Lower lobe of right lung (tissue), 2 donors: Measurements from ENCODE around the gene ARID3B. TPM values are rescaled to one million over a fixed set of nuclear protein-coding genes. Genes with fewer than 3 reads are reported as not detected.

Source experiments
- ATAC-seq, 2 donors: fragments of 200-7000 bp; cut with Tn5 transposase; one replicate each; pipeline ENCODE4 v1.9.1; 2020 to 2022; ENCODE audit warnings: mild to moderate bottlenecking in 2 of 2, moderate library complexity in 2 of 2
- DNase-seq: peaks from one replicate; pipeline ENCODE4 v3.0.0-alpha.2; 2020
- H3K27ac ChIP-seq: fragments of 200-600 bp; one replicate; pipeline ENCODE4 v1.8.0; 2022
- H3K27me3 ChIP-seq: fragments of 200-600 bp; one replicate; pipeline ENCODE4 v1.8.0; 2022; ENCODE audit warnings: low read depth
- H3K36me3 ChIP-seq: fragments of 200-600 bp; one replicate; pipeline ENCODE4 v1.8.0; 2022; ENCODE audit warnings: mild to moderate bottlenecking
- H3K4me1 ChIP-seq: fragments of 200-600 bp; one replicate; pipeline ENCODE4 v1.8.0; 2022
- H3K4me3 ChIP-seq: fragments of 200-600 bp; one replicate; pipeline ENCODE4 v1.8.0; 2022; ENCODE audit warnings: mild to moderate bottlenecking
- H3K9me3 ChIP-seq: fragments of 200-600 bp; one replicate; pipeline ENCODE4 v1.8.0; 2022
- intact Hi-C: fragments of 100-400 bp; cut with DNase I; formaldehyde crosslinking; loops from one replicate; pipeline ENCODE4 v1.11.0; 2022
- total RNA-seq: library from RNA; stranded (reverse); fragmentation: NEBNext Ultra II Directional; extraction: Animal tissue kit (Norgen Biotek cat#: 25700); gene quantifications from one replicate; pipeline ENCODE4 v1.2.1, GENCODE V29; 2021
- TF ChIP-seq, protein P1 (sequence below): fragments of 200-600 bp; IDR thresholded peaks from one replicate; pipeline ENCODE4 v1.8.0; 2022; ENCODE audit warnings: antibody characterized with exemption, mild to moderate bottlenecking
- donor health status: DM: no; HTN: yes; CAD: no; lungs with severe emphysema.

ARID3B gene
- total RNA-seq, 1 donor from 2014 or later: 11.1 TPM

GRCh38 chr15:74517096-74517495 is 23.9 kb upstream of the ARID3B start:
- ATAC-seq: no peak

DNA sequence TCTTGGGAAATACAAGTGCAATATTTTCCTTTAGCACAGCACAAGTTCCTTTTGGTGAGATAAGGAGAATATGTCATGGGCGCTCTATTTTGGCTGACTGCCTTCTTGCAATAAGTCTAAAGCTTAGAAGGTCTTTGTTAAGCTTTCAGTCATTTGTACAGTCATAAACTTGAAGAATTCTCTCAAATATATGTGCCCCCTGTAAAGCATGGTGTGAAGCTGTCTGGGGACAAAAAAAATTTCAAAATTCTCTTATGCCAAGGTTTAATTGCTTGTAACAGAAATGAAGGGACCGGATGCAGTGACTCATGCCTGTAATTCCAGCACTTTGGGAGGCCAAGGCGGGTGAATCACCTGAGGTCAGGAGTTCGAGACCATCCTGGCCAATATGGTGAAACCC is 21.7 kb upstream of the ARID3B start:
- ATAC-seq (no peak), DNase-seq (no peak)
- intact Hi-C loops: no loop called here
- Histone ChIP-seq H3K4me3 (no peak overlapping the region), H3K9me3 (no peaks in the 10 kb centered on the region), H3K27ac (no peak overlapping the region), H3K4me1 (no peaks in the 10 kb centered on the region), H3K36me3 (no peaks in the 10 kb centered on the region), H3K27me3 (no peaks in the 10 kb centered on the region)
- TF ChIP-seq, protein P1, sequence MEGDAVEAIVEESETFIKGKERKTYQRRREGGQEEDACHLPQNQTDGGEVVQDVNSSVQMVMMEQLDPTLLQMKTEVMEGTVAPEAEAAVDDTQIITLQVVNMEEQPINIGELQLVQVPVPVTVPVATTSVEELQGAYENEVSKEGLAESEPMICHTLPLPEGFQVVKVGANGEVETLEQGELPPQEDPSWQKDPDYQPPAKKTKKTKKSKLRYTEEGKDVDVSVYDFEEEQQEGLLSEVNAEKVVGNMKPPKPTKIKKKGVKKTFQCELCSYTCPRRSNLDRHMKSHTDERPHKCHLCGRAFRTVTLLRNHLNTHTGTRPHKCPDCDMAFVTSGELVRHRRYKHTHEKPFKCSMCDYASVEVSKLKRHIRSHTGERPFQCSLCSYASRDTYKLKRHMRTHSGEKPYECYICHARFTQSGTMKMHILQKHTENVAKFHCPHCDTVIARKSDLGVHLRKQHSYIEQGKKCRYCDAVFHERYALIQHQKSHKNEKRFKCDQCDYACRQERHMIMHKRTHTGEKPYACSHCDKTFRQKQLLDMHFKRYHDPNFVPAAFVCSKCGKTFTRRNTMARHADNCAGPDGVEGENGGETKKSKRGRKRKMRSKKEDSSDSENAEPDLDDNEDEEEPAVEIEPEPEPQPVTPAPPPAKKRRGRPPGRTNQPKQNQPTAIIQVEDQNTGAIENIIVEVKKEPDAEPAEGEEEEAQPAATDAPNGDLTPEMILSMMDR: no peak

More at GRCh38 chr15:74517096-74517495, 23.9 kb upstream of the ARID3B start:
- Histone ChIP-seq H3K4me1 (no peaks in the 10 kb centered on the region), H3K9me3 (no peaks in the 10 kb centered on the region), H3K27me3 (no peaks in the 10 kb centered on the region), H3K36me3 (no peaks in the 10 kb centered on the region), H3K4me3 (no peak overlapping the region), H3K27ac (no peak overlapping the region)
- intact Hi-C loops: no loop called here
- TF ChIP-seq, protein P1: no peak
- DNase-seq: no peak

- H3K27me3 ChIP-seq: no peaks in the 10 kb centered on the region
- DNase-seq (no peak), ATAC-seq (no peak)
- no peaks in the 10 kb centered on the region for H3K4me1 ChIP-seq
- intact Hi-C loops: no loop called here
- TF ChIP-seq, protein P1: no peak
- no peaks in the 10 kb centered on the region for H3K36me3 ChIP-seq
- no peaks in the 10 kb centered on the region for H3K9me3 ChIP-seq
- no peak overlapping the region for H3K27ac ChIP-seq
- no peak overlapping the region for H3K4me3 ChIP-seq
Measured at GRCh38 chr15:74520407-74520806, 20.6 kb upstream of the ARID3B start.

DNA sequence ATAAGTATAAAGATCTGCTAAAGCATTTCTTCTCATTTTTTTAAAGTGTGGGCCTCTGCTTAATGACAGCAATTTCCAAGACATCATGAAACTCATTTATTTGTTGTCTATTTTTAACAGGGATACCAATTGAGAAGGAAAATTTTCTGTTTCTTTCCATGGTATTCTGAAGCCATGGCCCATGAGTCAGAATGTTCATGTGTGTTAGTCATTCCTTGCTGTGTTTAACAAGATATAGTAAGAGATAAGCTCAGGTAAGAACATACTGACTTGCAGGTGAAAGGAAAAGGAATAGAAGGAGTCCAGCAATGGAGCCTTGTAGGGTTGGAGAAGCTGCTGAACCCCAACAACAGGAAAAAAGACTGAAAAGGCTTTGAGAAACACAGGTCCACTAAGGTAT is 17.0 kb upstream of the ARID3B start:
- no peak overlapping the region for H3K4me3 ChIP-seq
- H3K9me3 ChIP-seq: no peaks in the 10 kb centered on the region
- no peak for ATAC-seq
- H3K27ac ChIP-seq: no peak overlapping the region
- no peak for DNase-seq
- H3K4me1 ChIP-seq: no peaks in the 10 kb centered on the region
- TF ChIP-seq, protein P1: no peak
- H3K27me3 ChIP-seq: no peaks in the 10 kb centered on the region
- no peaks in the 10 kb centered on the region for H3K36me3 ChIP-seq
- intact Hi-C loops: no loop called here

DNA sequence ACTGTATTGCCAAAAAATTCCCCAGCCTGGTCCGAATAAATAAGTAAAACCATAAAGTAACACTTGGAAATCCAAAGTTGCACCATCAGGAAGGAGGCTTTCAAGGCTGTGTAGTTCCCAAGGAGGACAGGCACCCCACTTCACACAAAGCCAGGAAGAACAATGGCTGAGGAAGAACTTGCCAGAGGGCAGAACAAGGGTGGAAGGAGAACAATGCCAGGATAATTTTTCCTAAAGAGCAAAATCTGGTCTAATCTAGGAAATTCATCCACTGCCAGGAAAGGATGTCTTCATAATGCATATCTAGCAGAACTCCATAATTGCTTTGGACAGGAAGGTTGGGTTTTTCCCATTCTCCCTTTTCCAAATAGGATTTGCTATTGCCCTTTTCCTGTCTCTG is 15.7 kb upstream of the ARID3B start:
- Histone ChIP-seq H3K27ac (no peak overlapping the region), H3K4me3 (no peak overlapping the region), H3K9me3 (no peaks in the 10 kb centered on the region), H3K36me3 (no peaks in the 10 kb centered on the region), H3K27me3 (no peaks in the 10 kb centered on the region), H3K4me1 (no peaks in the 10 kb centered on the region)
- intact Hi-C loops: no loop called here
- ATAC-seq: no peak
- DNase-seq: no peak
- TF ChIP-seq, protein P1: no peak

DNA sequence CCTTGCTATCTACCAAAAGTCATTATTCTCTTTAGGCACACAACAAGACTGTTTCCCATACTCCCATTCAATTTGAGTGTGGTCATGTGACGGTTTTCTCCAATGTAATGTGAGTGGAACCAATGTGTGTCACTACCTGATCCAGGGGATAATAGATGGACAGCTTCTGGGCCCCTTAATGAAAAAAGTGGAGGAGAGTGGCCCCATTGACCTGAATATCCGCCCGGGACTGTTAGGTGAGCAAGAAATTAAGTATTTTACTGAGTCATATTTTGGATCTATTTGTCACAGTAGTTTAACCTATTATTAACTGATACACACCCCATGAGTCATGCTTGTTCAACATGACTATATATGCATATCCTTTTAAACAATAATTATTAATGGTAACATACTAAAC is 15.1 kb upstream of the ARID3B start:
- ATAC-seq (no peak), DNase-seq (no peak)
- no peaks in the 10 kb centered on the region for H3K9me3 ChIP-seq
- H3K36me3 ChIP-seq: no peaks in the 10 kb centered on the region
- intact Hi-C loops: no loop called here
- TF ChIP-seq, protein P1: no peak
- no peaks in the 10 kb centered on the region for H3K27me3 ChIP-seq
- no peak overlapping the region for H3K27ac ChIP-seq
- H3K4me3 ChIP-seq: no peak overlapping the region
- H3K4me1 ChIP-seq: no peaks in the 10 kb centered on the region
